Measurements from ENCODE around the gene MRAS. TPM values are rescaled to one million over a fixed set of nuclear protein-coding genes. Genes with fewer than 3 reads are reported as not detected.

MRAS gene
- total RNA-seq, 1 experiment from 2014 or later, result 2.4 TPM

DNA sequence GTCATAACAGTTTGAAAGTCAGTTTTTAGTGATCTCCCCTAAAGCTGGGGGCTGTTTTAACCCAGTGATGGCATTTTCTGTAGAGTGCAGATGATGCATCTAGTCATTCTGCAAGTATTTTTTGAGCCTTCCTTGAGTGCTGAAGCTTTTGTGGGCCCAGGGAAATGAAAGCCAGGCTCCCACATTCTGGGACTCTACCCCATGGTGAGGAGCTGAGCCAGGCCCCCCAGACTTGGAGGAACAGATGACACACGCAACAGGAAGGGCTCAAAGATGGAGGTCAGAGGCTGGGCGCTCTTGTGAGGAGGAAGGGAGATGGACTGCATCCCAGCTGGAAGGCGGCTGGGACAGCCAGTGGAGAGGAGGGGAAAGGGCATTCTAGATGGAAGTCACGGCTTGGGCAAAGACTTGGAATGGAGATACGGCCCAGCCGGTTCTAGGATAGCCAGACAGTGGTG is 40.8 kb downstream of the MRAS start:
- no peak overlapping the region for H3K4me3 ChIP-seq
- H3K4me1 ChIP-seq (replicated peaks; ENCODE audit: insufficient read depth), result peaks cover 12% of the 10 kb centered on the region
- H3K4me2 ChIP-seq, result no peak overlapping the region
- ChIA-PET POLR2A (ENCODE audit: unreplicated experiment) (no interaction called here), CTCF (no interaction called here)
- H3K27me3 ChIP-seq (ENCODE audit: insufficient read depth, low read depth), result no peaks in the 10 kb centered on the region
- TF ChIP-seq EZH2 (IDR thresholded peaks at IDR 0.05; ENCODE audit: low read depth) (no peak), CTCF (conservative IDR thresholded peaks at IDR 0.05) (no peak)
- no peak overlapping the region for H2AFZ ChIP-seq
- H3K9me2 ChIP-seq (ENCODE audit: insufficient read depth), result no peaks in the 10 kb centered on the region
- no peaks in the 10 kb centered on the region for H4K20me1 ChIP-seq (ENCODE audit: insufficient read depth)
- no peaks in the 10 kb centered on the region for H3K9me3 ChIP-seq (ENCODE audit: insufficient read depth, low read depth)
- no TSS peak for BruUV-seq (replicated peaks)
- H3K27ac ChIP-seq, result no peak overlapping the region
- intact Hi-C loops (cut with micrococcal nuclease; ENCODE audit: unreplicated experiment), result no loop called here
- no peaks in the 10 kb centered on the region for H3K36me3 ChIP-seq (ENCODE audit: low read depth)
- DNase-seq, result no peak
- no peaks in the 10 kb centered on the region for H3F3A ChIP-seq (ENCODE audit: insufficient read depth, low read depth)
- no peaks in the 10 kb centered on the region for H3K79me2 ChIP-seq (ENCODE audit: low read depth)

GRCh38 chr3:138389841-138390581 is 41.6 kb downstream of the MRAS start:
- H3K27ac ChIP-seq, result no peak overlapping the region
- H3K36me3 ChIP-seq (ENCODE audit: low read depth), result no peaks in the 10 kb centered on the region
- DNase-seq, result peak; percentile 59 to 82
- H3K4me2 ChIP-seq, result peak overlapping the region; percentile 23
- no peaks in the 10 kb centered on the region for H3K79me2 ChIP-seq (ENCODE audit: low read depth)
- peaks cover 12% of the 10 kb centered on the region for H3K4me1 ChIP-seq (replicated peaks; ENCODE audit: insufficient read depth)
- BruUV-seq (replicated peaks), result TSS peak; percentile 80
- no peaks in the 10 kb centered on the region for H4K20me1 ChIP-seq (ENCODE audit: insufficient read depth)
- no peak overlapping the region for H2AFZ ChIP-seq
- no peak for TF ChIP-seq EZH2 (IDR thresholded peaks at IDR 0.05; ENCODE audit: low read depth)
- no peak for TF ChIP-seq CTCF (conservative IDR thresholded peaks at IDR 0.05)
- intact Hi-C loops (cut with micrococcal nuclease; ENCODE audit: unreplicated experiment), result no loop called here
- H3K9me3 ChIP-seq (ENCODE audit: insufficient read depth, low read depth), result no peaks in the 10 kb centered on the region
- no peaks in the 10 kb centered on the region for H3K9me2 ChIP-seq (ENCODE audit: insufficient read depth)
- no peaks in the 10 kb centered on the region for H3F3A ChIP-seq (ENCODE audit: insufficient read depth, low read depth)
- no peak overlapping the region for H3K4me3 ChIP-seq
- ChIA-PET POLR2A (ENCODE audit: unreplicated experiment) (no interaction called here), CTCF (interaction anchor here (0.5 kb wide), 1 partner anchor 40 kb away, joined by 10 read pairs; no protein-coding TSS in a partner anchor)
- no peaks in the 10 kb centered on the region for H3K27me3 ChIP-seq (ENCODE audit: insufficient read depth, low read depth)

DNA sequence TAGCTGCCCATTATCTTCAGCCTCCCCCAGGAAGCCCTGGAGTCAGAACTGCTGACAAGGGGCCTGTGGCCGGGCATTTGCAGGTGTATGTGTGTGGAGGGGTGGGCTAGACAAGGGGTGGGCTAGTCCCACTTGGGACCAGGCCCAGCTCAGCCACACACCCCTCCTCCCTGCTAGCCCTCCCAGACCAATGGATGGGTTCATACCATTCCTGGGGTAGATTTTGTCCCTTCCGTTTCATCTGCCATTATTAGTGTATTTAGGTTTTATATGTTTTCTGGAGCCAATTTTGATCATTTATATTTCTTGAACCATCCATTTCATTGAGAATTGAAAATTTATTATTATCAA is 42.2 kb downstream of the MRAS start:
- no peak overlapping the region for H3K4me3 ChIP-seq
- H3K4me1 ChIP-seq (replicated peaks; ENCODE audit: insufficient read depth), result peaks cover 12% of the 10 kb centered on the region
- intact Hi-C loops (cut with micrococcal nuclease; ENCODE audit: unreplicated experiment), result no loop called here
- H3K79me2 ChIP-seq (ENCODE audit: low read depth), result no peaks in the 10 kb centered on the region
- no peaks in the 10 kb centered on the region for H4K20me1 ChIP-seq (ENCODE audit: insufficient read depth)
- no peaks in the 10 kb centered on the region for H3K9me3 ChIP-seq (ENCODE audit: insufficient read depth, low read depth)
- no peak overlapping the region for H2AFZ ChIP-seq
- no peak for TF ChIP-seq CTCF (conservative IDR thresholded peaks at IDR 0.05)
- TF ChIP-seq EZH2 (IDR thresholded peaks at IDR 0.05; ENCODE audit: low read depth), result no peak
- CTCF ChIA-PET, result interaction anchor here (0.5 kb wide), 1 partner anchor 41 kb away, joined by 10 read pairs; no protein-coding TSS in a partner anchor
- no peak overlapping the region for H3K27ac ChIP-seq
- no peaks in the 10 kb centered on the region for H3K27me3 ChIP-seq (ENCODE audit: insufficient read depth, low read depth)
- peak overlapping the region; percentile 23; the same call in 1 of the 2 replicates for H3K4me2 ChIP-seq
- no TSS peak for BruUV-seq (replicated peaks)
- no peak for DNase-seq
- no peaks in the 10 kb centered on the region for H3K36me3 ChIP-seq (ENCODE audit: low read depth)
- POLR2A ChIA-PET (ENCODE audit: unreplicated experiment), result interaction anchor here (0.6 kb wide), 2 partner anchors 84 to 204 kb away, joined by 3 to 11 read pairs; partner anchors contain the start of gene ARMC8
- no peaks in the 10 kb centered on the region for H3F3A ChIP-seq (ENCODE audit: insufficient read depth, low read depth)
- H3K9me2 ChIP-seq (ENCODE audit: insufficient read depth), result no peaks in the 10 kb centered on the region
